Measurements from ENCODE around the gene MICAL3.

DNA sequence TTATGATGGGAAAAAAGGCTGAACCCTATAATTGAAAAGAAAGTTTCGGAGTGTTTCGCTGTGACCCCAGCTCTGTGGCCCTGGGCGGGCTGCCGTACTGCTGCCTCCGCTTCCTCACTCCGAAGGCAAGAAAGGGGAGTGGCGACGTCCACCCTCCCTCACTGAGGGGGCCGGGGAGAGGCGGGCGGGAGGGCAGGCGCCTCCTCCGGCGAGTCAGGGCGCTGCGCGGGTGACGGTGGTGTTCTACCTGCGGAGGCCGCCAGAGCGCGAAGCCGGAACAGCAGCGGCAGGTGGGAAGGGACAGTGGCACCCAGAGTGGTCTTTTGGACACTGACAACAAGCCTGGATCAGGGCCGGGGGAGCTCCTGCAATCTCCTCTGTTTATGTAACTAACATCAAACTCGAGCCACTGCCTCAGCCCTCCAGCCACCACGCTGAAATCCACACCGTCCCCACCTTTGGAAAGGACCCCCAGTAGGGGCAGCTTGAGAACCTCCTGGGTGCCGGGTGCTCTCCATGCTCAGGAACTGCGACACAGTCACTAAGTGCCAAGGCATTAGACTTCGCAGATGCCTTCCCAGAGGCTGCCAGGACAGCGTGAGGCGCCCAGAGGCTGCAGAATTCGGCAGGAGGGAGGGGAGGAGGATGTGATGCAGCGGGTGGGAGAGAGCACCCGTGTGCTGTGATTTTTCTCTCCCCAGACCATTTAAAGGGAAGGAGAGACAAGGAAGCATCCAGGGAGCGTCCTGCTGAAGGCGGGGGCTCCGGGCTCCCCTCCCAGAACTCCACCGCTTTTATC lies 275.6 kb downstream of the MICAL3 start:
- TF ChIP-seq POLR2A (IDR thresholded peaks at IDR 0.05), result no peak
- TF ChIP-seq, protein P1, sequence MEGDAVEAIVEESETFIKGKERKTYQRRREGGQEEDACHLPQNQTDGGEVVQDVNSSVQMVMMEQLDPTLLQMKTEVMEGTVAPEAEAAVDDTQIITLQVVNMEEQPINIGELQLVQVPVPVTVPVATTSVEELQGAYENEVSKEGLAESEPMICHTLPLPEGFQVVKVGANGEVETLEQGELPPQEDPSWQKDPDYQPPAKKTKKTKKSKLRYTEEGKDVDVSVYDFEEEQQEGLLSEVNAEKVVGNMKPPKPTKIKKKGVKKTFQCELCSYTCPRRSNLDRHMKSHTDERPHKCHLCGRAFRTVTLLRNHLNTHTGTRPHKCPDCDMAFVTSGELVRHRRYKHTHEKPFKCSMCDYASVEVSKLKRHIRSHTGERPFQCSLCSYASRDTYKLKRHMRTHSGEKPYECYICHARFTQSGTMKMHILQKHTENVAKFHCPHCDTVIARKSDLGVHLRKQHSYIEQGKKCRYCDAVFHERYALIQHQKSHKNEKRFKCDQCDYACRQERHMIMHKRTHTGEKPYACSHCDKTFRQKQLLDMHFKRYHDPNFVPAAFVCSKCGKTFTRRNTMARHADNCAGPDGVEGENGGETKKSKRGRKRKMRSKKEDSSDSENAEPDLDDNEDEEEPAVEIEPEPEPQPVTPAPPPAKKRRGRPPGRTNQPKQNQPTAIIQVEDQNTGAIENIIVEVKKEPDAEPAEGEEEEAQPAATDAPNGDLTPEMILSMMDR (IDR thresholded peaks at IDR 0.05), result no peak
- TF ChIP-seq POLR2AphosphoS5 (IDR thresholded peaks at IDR 0.05), result no peak
